CD14-positive monocyte (primary cell): ENCODE results near the gene CNOT6. TPM values are rescaled to one million over a fixed set of nuclear protein-coding genes. Genes with fewer than 3 reads are reported as not detected.

Experiments
- DNase-seq, 3 donors: peaks; one replicate each; pipeline ENCODE4 v3.0.0-alpha.2; 2011 to 2022
- H2AFZ ChIP-seq: 2 replicates; pipeline ENCODE4 v1.6.0; 2012; ENCODE audit warnings: mild to moderate bottlenecking, low read depth, low read length, inconsistent platforms; ENCODE audit not compliant: insufficient read depth, poor library complexity, severe bottlenecking
- H3K27ac ChIP-seq, 2 donors: 1 replicate in 1 of 2; 2 replicates in 1 of 2; pipeline ENCODE4 v1.5.1; 2012 to 2013; ENCODE audit warnings: low read length in 2 of 2, control low read depth in 1 of 2, inconsistent platforms in 1 of 2, low read depth in 1 of 2, mild to moderate bottlenecking in 1 of 2
- H3K27me3 ChIP-seq, 2 donors: one replicate each; pipeline versions ENCODE4 v1.6.0 to v1.6.1; 2011 to 2013; ENCODE audit warnings: low read length in 2 of 2; ENCODE audit not compliant: control insufficient read depth in 2 of 2, insufficient read depth in 2 of 2
- H3K36me3 ChIP-seq, 2 donors: replicated peaks in 1 of 2; 1 replicate in 1 of 2; 2 replicates in 1 of 2; pipeline versions ENCODE4 v1.5.1 to v1.6.1; 2012 to 2013; ENCODE audit warnings: low read length in 2 of 2, control low read depth in 1 of 2, inconsistent platforms in 1 of 2, mild to moderate bottlenecking in 1 of 2; ENCODE audit not compliant: insufficient read depth in 2 of 2, control insufficient read depth in 1 of 2
- H3K4me1 ChIP-seq, 2 donors: 1 replicate in 1 of 2; 2 replicates in 1 of 2; pipeline versions ENCODE4 v1.5.1 to v1.6.1; 2012 to 2013; ENCODE audit warnings: low read length in 2 of 2, control low read depth in 1 of 2, inconsistent platforms in 1 of 2, mild to moderate bottlenecking in 1 of 2, moderate library complexity in 1 of 2; ENCODE audit not compliant: insufficient read depth in 2 of 2, control insufficient read depth in 1 of 2
- H3K4me2 ChIP-seq: replicated peaks from 2 replicates; pipeline ENCODE3; 2012; ENCODE audit warnings: low read length, moderate library complexity, mild to moderate bottlenecking; ENCODE audit not compliant: poor library complexity, severe bottlenecking; ENCODE audit errors: extremely low read depth
- H3K4me3 ChIP-seq, 3 experiments: fragments of 200-600 bp in 1 of 3; sonication (generic) in 1 of 3; replicated peaks in 1 of 3; 1 replicate in 2 of 3; 2 replicates in 1 of 3; pipeline ENCODE4 v1.5.1; 2011 to 2013; ENCODE audit warnings: low read length in 3 of 3, mild to moderate bottlenecking in 3 of 3, control low read depth in 2 of 3, low read depth in 2 of 3, inconsistent platforms in 1 of 3, moderate library complexity in 1 of 3
- H3K79me2 ChIP-seq: 2 replicates; pipeline ENCODE4 v1.6.0; 2012; ENCODE audit warnings: mild to moderate bottlenecking, control low read depth, inconsistent platforms, low read length, moderate library complexity; ENCODE audit not compliant: insufficient read depth
- H3K9ac ChIP-seq: 2 replicates; pipeline ENCODE4 v1.6.0; 2017; ENCODE audit warnings: low read length, mild to moderate bottlenecking; ENCODE audit not compliant: insufficient read depth, poor library complexity, severe bottlenecking
- H3K9me3 ChIP-seq, 2 donors: replicated peaks in 1 of 2; 1 replicate in 1 of 2; 2 replicates in 1 of 2; pipeline versions ENCODE4 v1.5.1 to v1.6.1; 2012 to 2013; ENCODE audit warnings: low read length in 2 of 2, control low read depth in 1 of 2; ENCODE audit not compliant: control insufficient read depth in 1 of 2, insufficient read depth in 1 of 2
- H4K20me1 ChIP-seq: 2 replicates; pipeline ENCODE4 v1.6.0; 2012; ENCODE audit warnings: mild to moderate bottlenecking, low read length, control low read depth, moderate library complexity; ENCODE audit not compliant: insufficient read depth
- H3K27ac Mint-ChIP-seq, 7 donors: one replicate each; pipeline ENCODE4 v1.8.0; 2020; ENCODE audit warnings: mild to moderate bottlenecking in 7 of 7, mixed read lengths in 7 of 7, moderate library complexity in 6 of 7, inconsistent platforms in 2 of 7
- H3K27me3 Mint-ChIP-seq, 3 donors: one replicate each; pipeline ENCODE4 v1.8.0; 2021 to 2022; ENCODE audit warnings: low read depth in 3 of 3, mild to moderate bottlenecking in 3 of 3, mixed read lengths in 3 of 3, moderate library complexity in 3 of 3, inconsistent platforms in 1 of 3
- H3K36me3 Mint-ChIP-seq, 2 donors: one replicate each; pipeline ENCODE4 v1.8.0; 2020; ENCODE audit warnings: mixed read lengths in 2 of 2, inconsistent platforms in 1 of 2, mild to moderate bottlenecking in 1 of 2
- H3K4me1 Mint-ChIP-seq: one replicate; pipeline ENCODE4 v1.8.0; 2020; ENCODE audit warnings: mild to moderate bottlenecking, mixed read lengths
- H3K4me3 Mint-ChIP-seq, 2 donors: one replicate each; pipeline ENCODE4 v1.8.0; 2020; ENCODE audit warnings: mild to moderate bottlenecking in 2 of 2, mixed read lengths in 2 of 2, moderate library complexity in 1 of 2
- H3K9me3 Mint-ChIP-seq, 7 donors: one replicate each; pipeline ENCODE4 v1.8.0; 2020 to 2022; ENCODE audit warnings: mixed read lengths in 7 of 7, mild to moderate bottlenecking in 6 of 7, moderate library complexity in 6 of 7, inconsistent platforms in 2 of 7
- CTCF ChIP-seq: fragments of 200-600 bp; IDR thresholded peaks from one replicate; pipeline ENCODE4 v1.8.0; 2022; ENCODE audit warnings: antibody characterized with exemption, mild to moderate bottlenecking
- WGBS: methylation state at CpG from one replicate; pipeline ENCODE4 v1.1.5; 2013; ENCODE audit warnings: missing lambda C conversion rate; ENCODE audit not compliant: insufficient coverage; 5-methylcytosine and 5-hydroxymethylcytosine counted together
- intact Hi-C, 2 donors: fragments of 100-400 bp; cut with micrococcal nuclease; formaldehyde crosslinking; loops; one replicate each; pipeline versions ENCODE4 v1.15.0 to v1.15.1; 2023
- polyA plus RNA-seq, 3 donors: library from polyadenylated mRNA; depleted of rRNA in 1 of 3; unstranded in 2 of 3; stranded (reverse) in 1 of 3; fragments of 300-500 nt in 2 of 3; fragments of >200 nt in 1 of 3; fragmentation: Illumina TruSeq in 2 of 3; gene quantifications; 1 replicate in 2 of 3; 2 replicates in 1 of 3; pipeline ENCODE4 v1.2.3, GENCODE V29; 2012 to 2021

CNOT6 gene
- polyA plus RNA-seq, 3 donors, result 4.8 to 9.5 (median 7.7) TPM

- no peak overlapping the region for H3K4me2 ChIP-seq
- DNase-seq, result no peak
- Mint-ChIP-seq H3K9me3 (peaks cover 0 to 2% (median 0%) of the 10 kb centered on the region in 7 donors), H3K27me3 (peaks cover 5 to 10% (median 7%) of the 10 kb centered on the region in 3 donors), H3K4me3 (no peak overlapping the region), H3K27ac (no peak overlapping the region), H3K4me1 (no peaks in the 10 kb centered on the region), H3K36me3 (no peaks in the 10 kb centered on the region)
- TF ChIP-seq CTCF, result no peak
- H2AFZ ChIP-seq, result no peak overlapping the region
- no peaks in the 10 kb centered on the region for H3K27me3 ChIP-seq
- H3K79me2 ChIP-seq, result no peaks in the 10 kb centered on the region
- H3K4me1 ChIP-seq, result no peaks in the 10 kb centered on the region
- H3K27ac ChIP-seq, result no peak overlapping the region
- no peak overlapping the region for H3K9ac ChIP-seq
- H4K20me1 ChIP-seq, result no peaks in the 10 kb centered on the region
- no peaks in the 10 kb centered on the region for H3K9me3 ChIP-seq
- H3K36me3 ChIP-seq, result no peaks in the 10 kb centered on the region
- 93% methylated on average over 8 of the region's 9 CpGs for WGBS
- intact Hi-C loops, result no loop called here
- no peak overlapping the region for H3K4me3 ChIP-seq
Measured at GRCh38 chr5:180598316-180598701, 104.1 kb downstream of the CNOT6 start.

GRCh38 chr5:180598797-180599589 lies 104.8 kb downstream of the CNOT6 start:
- H3K9ac ChIP-seq, result no peak overlapping the region
- Mint-ChIP-seq H3K4me3 (no peak overlapping the region), H3K9me3 (peaks cover 0 to 2% (median 0%) of the 10 kb centered on the region in 7 donors), H3K4me1 (no peaks in the 10 kb centered on the region), H3K36me3 (no peaks in the 10 kb centered on the region), H3K27me3 (peaks cover 3 to 7% (median 4%) of the 10 kb centered on the region in 3 donors), H3K27ac (peak overlapping the region in 1 of 7 donors; percentile 42)
- H3K36me3 ChIP-seq, result no peaks in the 10 kb centered on the region
- DNase-seq, result no peak
- H4K20me1 ChIP-seq, result no peaks in the 10 kb centered on the region
- H3K4me3 ChIP-seq, result no peak overlapping the region
- no peaks in the 10 kb centered on the region for H3K79me2 ChIP-seq
- no peaks in the 10 kb centered on the region for H3K4me1 ChIP-seq
- 92% methylated on average over 7 of the region's 16 CpGs for WGBS
- no peak for TF ChIP-seq CTCF
- no peaks in the 10 kb centered on the region for H3K27me3 ChIP-seq
- no peak overlapping the region for H3K27ac ChIP-seq
- no peak overlapping the region for H2AFZ ChIP-seq
- no peak overlapping the region for H3K4me2 ChIP-seq
- intact Hi-C loops, result no loop called here
- H3K9me3 ChIP-seq, result no peaks in the 10 kb centered on the region
